ENCODE data around the gene PLEKHG3. TPM values are rescaled to one million over a fixed set of nuclear protein-coding genes. Genes with fewer than 3 reads are reported as not detected.

Gene PLEKHG3
- total and polyA plus RNA-seq, 9 donors: 17.5 to 92.9 (median 67.7) TPM

DNA sequence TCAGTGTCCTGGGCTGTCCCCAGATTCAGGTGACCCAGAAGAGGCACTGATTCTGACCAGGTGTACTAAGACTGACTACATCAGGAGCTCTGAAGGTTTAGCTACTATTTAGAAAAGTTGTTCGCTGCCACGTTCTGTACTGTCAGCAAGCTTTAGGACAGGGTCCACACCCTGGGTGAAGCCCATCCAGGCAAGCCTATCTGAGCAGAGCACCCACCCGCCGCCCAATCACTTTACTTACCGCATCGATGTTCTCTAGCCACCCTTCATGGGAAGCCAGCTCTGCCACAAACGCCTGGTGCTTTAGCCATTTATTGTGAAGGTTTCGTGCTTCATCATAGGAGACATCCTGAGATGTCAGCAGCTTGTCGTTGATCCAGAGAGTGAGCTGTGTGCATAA lies 79.8 kb downstream of the PLEKHG3 start:
- Histone ChIP-seq H3K27ac (no peak overlapping the region), H3K27me3 (no peaks in the 10 kb centered on the region), H3K4me3 (no peak overlapping the region), H3K36me3 (no peaks in the 10 kb centered on the region), H3K9me3 (no peaks in the 10 kb centered on the region), H3K4me1 (ENCODE audit: insufficient read depth) (no peaks in the 10 kb centered on the region)
- WGBS, 3 donors: 94 to 98% (median 94%) methylated on average over 9 of the region's 9 CpGs
- no peak for DNase-seq
- TF ChIP-seq EP300 (IDR thresholded peaks at IDR 0.05): no peak
- TF ChIP-seq, protein P1, sequence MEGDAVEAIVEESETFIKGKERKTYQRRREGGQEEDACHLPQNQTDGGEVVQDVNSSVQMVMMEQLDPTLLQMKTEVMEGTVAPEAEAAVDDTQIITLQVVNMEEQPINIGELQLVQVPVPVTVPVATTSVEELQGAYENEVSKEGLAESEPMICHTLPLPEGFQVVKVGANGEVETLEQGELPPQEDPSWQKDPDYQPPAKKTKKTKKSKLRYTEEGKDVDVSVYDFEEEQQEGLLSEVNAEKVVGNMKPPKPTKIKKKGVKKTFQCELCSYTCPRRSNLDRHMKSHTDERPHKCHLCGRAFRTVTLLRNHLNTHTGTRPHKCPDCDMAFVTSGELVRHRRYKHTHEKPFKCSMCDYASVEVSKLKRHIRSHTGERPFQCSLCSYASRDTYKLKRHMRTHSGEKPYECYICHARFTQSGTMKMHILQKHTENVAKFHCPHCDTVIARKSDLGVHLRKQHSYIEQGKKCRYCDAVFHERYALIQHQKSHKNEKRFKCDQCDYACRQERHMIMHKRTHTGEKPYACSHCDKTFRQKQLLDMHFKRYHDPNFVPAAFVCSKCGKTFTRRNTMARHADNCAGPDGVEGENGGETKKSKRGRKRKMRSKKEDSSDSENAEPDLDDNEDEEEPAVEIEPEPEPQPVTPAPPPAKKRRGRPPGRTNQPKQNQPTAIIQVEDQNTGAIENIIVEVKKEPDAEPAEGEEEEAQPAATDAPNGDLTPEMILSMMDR (IDR thresholded peaks at IDR 0.05): no peak
- TF ChIP-seq POLR2A (IDR thresholded peaks at IDR 0.05): no peak
- intact Hi-C loops (cut with DNase I): no loop called here

DNA sequence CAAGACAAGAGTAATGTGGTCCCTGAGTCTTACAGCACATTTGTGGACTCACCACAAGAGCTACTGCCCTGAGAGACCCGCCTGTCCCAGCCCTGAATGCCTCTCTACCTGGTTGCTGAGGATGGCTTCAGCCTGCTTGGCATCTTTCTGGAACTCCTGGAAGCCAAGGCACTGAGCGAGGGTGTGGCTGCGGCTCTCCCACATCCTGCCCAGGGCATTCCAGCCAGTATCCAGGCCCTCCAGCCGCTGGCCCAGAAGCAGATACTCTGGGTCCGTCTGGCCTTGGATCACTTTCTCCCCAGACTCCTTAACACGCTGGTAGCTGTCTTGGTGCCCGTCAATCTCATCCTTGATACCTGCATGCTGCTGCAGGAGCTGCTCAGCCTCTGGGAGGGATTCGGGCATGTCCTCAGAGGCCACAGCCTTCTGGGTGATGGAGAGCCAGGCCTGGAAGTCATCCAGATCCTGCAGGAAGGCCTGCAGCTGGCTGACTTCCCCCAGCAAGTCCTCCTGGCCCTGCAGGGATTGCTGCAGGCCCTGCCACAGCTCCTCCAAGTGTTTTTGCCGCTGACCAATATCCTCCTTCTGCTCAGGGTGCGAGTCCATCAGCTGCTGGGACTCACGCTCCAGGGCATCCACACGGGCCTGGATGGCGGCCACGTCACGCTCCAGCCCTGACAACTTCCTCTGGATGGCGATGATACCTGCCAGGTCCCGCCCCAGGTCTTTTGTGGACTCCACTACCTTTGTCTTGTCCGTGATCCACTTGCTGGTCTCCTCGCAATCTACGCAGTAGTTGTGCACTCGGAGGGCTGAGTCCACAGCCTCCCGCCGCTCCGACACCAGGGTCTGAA lies 82.3 kb downstream of the PLEKHG3 start:
- Histone ChIP-seq H3K27ac (no peak overlapping the region), H3K9me3 (no peaks in the 10 kb centered on the region), H3K36me3 (no peaks in the 10 kb centered on the region), H3K27me3 (no peaks in the 10 kb centered on the region), H3K4me3 (no peak overlapping the region), H3K4me1 (ENCODE audit: insufficient read depth) (no peaks in the 10 kb centered on the region)
- intact Hi-C loops (cut with DNase I): no loop called here
- TF ChIP-seq, protein P1 (IDR thresholded peaks at IDR 0.05): no peak
- TF ChIP-seq EP300 (IDR thresholded peaks at IDR 0.05) (no peak), POLR2A (IDR thresholded peaks at IDR 0.05) (no peak)
- DNase-seq: no peak
- 85 to 87% (median 86%) methylated on average over 24 of the region's 24 CpGs for WGBS, 3 donors

DNA sequence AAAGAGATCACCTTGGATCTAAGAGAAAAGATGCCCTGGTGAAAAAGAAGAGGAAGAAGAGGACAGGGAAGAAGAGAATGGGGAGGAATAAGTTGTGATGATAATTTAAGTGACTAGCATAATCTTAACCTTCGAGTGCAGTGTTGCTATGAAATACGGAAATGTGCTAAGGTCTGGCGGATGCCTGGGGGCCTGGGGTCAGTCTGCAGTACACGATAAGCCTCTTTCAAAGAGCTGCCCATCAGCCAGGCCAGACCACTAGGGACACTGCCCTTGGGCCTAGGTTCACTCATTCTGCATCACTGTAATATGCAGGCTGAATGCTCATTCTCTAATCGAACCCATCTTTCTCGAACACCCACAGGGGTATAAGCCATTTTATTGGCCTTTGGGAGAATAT lies 83.4 kb downstream of the PLEKHG3 start:
- no peak for DNase-seq
- Histone ChIP-seq H3K9me3 (no peaks in the 10 kb centered on the region), H3K4me1 (ENCODE audit: insufficient read depth) (no peaks in the 10 kb centered on the region), H3K27me3 (no peaks in the 10 kb centered on the region), H3K4me3 (no peak overlapping the region), H3K27ac (no peak overlapping the region), H3K36me3 (no peaks in the 10 kb centered on the region)
- no peak for TF ChIP-seq POLR2A (IDR thresholded peaks at IDR 0.05)
- TF ChIP-seq, protein P1 (IDR thresholded peaks at IDR 0.05): no peak
- 87 to 91% (median 87%) methylated on average over 6 of the region's 6 CpGs for WGBS, 3 donors
- intact Hi-C loops (cut with DNase I): no loop called here

DNA sequence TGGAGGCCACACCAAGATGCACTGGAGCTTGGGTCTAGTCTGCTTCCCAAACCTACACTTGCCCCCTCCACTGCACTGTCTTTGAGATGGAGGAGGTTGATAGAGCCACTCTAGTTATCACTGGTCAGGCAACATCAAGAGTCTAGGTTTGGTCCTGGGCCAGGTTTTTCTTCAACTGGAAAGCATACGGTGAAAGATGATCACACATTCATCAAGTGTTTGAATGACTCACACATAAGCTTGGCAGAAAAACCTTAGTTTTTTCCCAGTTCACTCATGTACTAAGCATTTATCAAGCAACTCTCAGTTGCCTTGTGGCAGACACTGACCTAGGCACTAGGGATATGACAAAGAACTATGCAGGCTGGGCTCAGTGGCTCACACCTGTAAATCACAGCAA lies 84.5 kb downstream of the PLEKHG3 start:
- H3K27me3 ChIP-seq: no peaks in the 10 kb centered on the region
- no peak for TF ChIP-seq EP300 (IDR thresholded peaks at IDR 0.05)
- H3K36me3 ChIP-seq: no peaks in the 10 kb centered on the region
- intact Hi-C loops (cut with DNase I): no loop called here
- H3K4me1 ChIP-seq (ENCODE audit: insufficient read depth): no peaks in the 10 kb centered on the region
- 22 to 34% (median 26%) methylated on average over 1 of the region's 1 CpG for WGBS, 3 donors
- H3K4me3 ChIP-seq: no peak overlapping the region
- DNase-seq: no peak
- H3K9me3 ChIP-seq: no peaks in the 10 kb centered on the region
- H3K27ac ChIP-seq: no peak overlapping the region

DNA sequence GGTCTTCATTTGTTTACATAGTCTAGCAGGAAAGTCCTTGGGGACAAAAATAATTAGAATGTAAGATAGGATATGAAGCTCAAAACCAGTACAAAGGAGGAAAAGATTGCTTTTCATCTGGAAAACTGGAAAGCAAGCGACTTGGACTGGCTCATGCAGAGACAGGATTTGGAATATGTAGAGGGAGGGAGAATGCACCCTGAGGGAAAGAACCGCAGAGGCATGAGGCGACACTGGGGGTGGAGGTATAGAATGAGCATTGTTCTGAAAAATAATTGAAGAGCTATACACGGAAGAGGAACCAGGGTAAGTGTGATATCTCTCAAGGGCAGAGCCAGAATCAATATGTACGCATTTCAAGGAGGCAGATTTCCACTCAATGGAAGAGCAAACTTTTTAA lies 85.5 kb downstream of the PLEKHG3 start:
- Histone ChIP-seq H3K27me3 (no peaks in the 10 kb centered on the region), H3K4me3 (no peak overlapping the region), H3K9me3 (no peaks in the 10 kb centered on the region), H3K4me1 (ENCODE audit: insufficient read depth) (no peaks in the 10 kb centered on the region), H3K27ac (no peak overlapping the region), H3K36me3 (no peaks in the 10 kb centered on the region)
- TF ChIP-seq EP300 (IDR thresholded peaks at IDR 0.05) (no peak), POLR2A (IDR thresholded peaks at IDR 0.05) (no peak)
- TF ChIP-seq, protein P1 (IDR thresholded peaks at IDR 0.05): no peak
- WGBS, 3 donors: 62 to 75% (median 64%) methylated on average over 5 of the region's 5 CpGs
- no peak for DNase-seq
- intact Hi-C loops (cut with DNase I): no loop called here
